ENCODE results near the gene CACNA1S. TPM values are rescaled to one million over a fixed set of nuclear protein-coding genes. Genes with fewer than 3 reads are reported as not detected.

CACNA1S gene
- polyA plus RNA-seq, 1 of the 3 experiments (the other 2 are of a cell fraction) = not detected

DNA sequence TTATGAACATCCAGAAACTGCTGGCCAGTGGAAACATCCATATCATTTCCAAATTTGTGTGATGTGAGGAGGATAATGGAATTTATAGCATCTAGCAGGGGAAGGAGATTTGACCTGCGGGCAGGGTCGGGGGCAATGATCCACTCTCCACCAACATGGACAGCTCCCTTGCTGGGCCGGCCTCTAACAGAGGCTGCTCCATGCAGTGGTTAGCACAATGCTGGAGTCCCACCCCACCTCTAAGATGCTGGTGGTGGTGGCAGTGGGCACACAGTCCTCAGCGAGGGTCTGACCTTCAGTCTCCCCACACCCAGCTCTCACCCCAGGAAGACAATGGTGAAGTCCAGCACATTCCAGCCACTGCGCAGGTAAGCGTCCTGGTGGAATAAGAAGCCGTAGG lies 18.7 kb downstream of the CACNA1S start:
- DNase-seq = no peak
- no peaks in the 10 kb centered on the region for H3K79me2 ChIP-seq (ENCODE audit: insufficient read depth)
- H3K27me3 ChIP-seq (ENCODE audit: insufficient read depth) = peaks cover 22% of the 10 kb centered on the region
- no peak overlapping the region for H3K4me3 ChIP-seq (ENCODE audit: low read depth in 2 of 2, low read length in 1 of 2)
- no peaks in the 10 kb centered on the region for H3K9me2 ChIP-seq
- H4K20me1 ChIP-seq (ENCODE audit: insufficient read depth) = no peaks in the 10 kb centered on the region
- H3K36me3 ChIP-seq (replicated peaks in 1 of 2; ENCODE audit: control insufficient read depth in 1 of 2, insufficient read depth in 2 of 2, low read length in 1 of 2) = no peaks in the 10 kb centered on the region
- no peak overlapping the region for H3K9ac ChIP-seq
- H2AFZ ChIP-seq (ENCODE audit: low read depth) = no peak overlapping the region
- ChIA-PET CTCF (no interaction called here), POLR2A (no interaction called here)
- 78% methylated on average over 7 of the region's 7 CpGs for WGBS (ENCODE audit: low lambda C conversion rate)
- H3K9me3 ChIP-seq = no peaks in the 10 kb centered on the region
- H3F3A ChIP-seq (replicated peaks; ENCODE audit: insufficient read depth) = no peaks in the 10 kb centered on the region
- no peak overlapping the region for H3K27ac ChIP-seq (ENCODE audit: low read depth in 2 of 2, low read length in 1 of 2)
- no peak for TF ChIP-seq MEF2A (IDR thresholded peaks at IDR 0.05; ENCODE audit: borderline replicate concordance, low read depth)
- no peak overlapping the region for H3K4me2 ChIP-seq
- no peaks in the 10 kb centered on the region for H3K4me1 ChIP-seq (ENCODE audit: control insufficient read depth in 1 of 2, insufficient read depth in 2 of 2, low read depth in 1 of 2, low read length in 1 of 2)

DNA sequence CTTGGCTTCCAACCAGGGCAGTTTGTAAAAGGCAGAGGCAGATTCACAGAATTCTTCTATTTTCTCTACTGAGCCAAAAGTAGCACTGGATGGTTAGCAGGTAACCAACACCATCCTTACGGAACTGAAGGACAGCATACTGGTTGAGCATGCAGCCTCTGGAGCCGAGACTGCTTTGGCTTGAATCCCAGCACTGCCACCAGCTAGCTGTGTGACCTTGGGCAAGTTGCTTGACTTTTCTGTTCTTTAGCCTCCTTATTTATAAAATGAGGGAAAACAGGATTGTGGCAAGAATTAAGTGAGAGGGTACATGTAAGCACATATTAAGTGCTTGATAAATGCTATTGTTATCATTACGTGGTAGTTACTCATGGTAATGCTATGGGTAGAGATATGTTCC lies 19.5 kb downstream of the CACNA1S start:
- H4K20me1 ChIP-seq (ENCODE audit: insufficient read depth) = no peaks in the 10 kb centered on the region
- H3K79me2 ChIP-seq (ENCODE audit: insufficient read depth) = no peaks in the 10 kb centered on the region
- no peak overlapping the region for H3K27ac ChIP-seq (ENCODE audit: low read depth in 2 of 2, low read length in 1 of 2)
- no peak overlapping the region for H3K9ac ChIP-seq
- TF ChIP-seq RAD21 (IDR thresholded peaks at IDR 0.05; ENCODE audit: low read length) (no peak), EZH2phosphoT487 (IDR thresholded peaks at IDR 0.05; ENCODE audit: borderline replicate concordance, low read depth) (no peak), POLR2AphosphoS5 (IDR thresholded peaks at IDR 0.05; ENCODE audit: low read depth, low read length) (no peak), NFIC (IDR thresholded peaks at IDR 0.05; ENCODE audit: borderline replicate concordance) (no peak), TAF1 (IDR thresholded peaks at IDR 0.05; ENCODE audit: borderline replicate concordance, low read depth, low read length) (no peak), FOXJ3 (CRISPR knock-in tag; IDR thresholded peaks at IDR 0.05) (no peak), JUND (IDR thresholded peaks at IDR 0.05) (no peak), CHD2 (IDR thresholded peaks at IDR 0.05; ENCODE audit: low read length, partially characterized antibody) (no peak), RXRA (IDR thresholded peaks at IDR 0.05; ENCODE audit: borderline replicate concordance, low read depth) (no peak), MEF2A (IDR thresholded peaks at IDR 0.05; ENCODE audit: borderline replicate concordance, low read depth) (no peak), GATA2 (CRISPR knock-in tag; IDR thresholded peaks at IDR 0.05) (no peak), EP300 (IDR thresholded peaks at IDR 0.05; ENCODE audit: borderline replicate concordance in 1 of 2, low read depth in 1 of 2, low read length in 1 of 2) (no peak), TCF12 (IDR thresholded peaks at IDR 0.05) (no peak), SIN3A (IDR thresholded peaks at IDR 0.05; ENCODE audit: borderline replicate concordance, low read depth, low read length) (no peak), NRF1 (IDR thresholded peaks at IDR 0.05; ENCODE audit: low read depth, low read length) (no peak)
- TF ChIP-seq, protein P1, sequence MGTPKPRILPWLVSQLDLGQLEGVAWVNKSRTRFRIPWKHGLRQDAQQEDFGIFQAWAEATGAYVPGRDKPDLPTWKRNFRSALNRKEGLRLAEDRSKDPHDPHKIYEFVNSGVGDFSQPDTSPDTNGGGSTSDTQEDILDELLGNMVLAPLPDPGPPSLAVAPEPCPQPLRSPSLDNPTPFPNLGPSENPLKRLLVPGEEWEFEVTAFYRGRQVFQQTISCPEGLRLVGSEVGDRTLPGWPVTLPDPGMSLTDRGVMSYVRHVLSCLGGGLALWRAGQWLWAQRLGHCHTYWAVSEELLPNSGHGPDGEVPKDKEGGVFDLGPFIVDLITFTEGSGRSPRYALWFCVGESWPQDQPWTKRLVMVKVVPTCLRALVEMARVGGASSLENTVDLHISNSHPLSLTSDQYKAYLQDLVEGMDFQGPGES (IDR thresholded peaks at IDR 0.05; ENCODE audit: low read depth, low read length) = no peak
- TF ChIP-seq, protein P2, sequence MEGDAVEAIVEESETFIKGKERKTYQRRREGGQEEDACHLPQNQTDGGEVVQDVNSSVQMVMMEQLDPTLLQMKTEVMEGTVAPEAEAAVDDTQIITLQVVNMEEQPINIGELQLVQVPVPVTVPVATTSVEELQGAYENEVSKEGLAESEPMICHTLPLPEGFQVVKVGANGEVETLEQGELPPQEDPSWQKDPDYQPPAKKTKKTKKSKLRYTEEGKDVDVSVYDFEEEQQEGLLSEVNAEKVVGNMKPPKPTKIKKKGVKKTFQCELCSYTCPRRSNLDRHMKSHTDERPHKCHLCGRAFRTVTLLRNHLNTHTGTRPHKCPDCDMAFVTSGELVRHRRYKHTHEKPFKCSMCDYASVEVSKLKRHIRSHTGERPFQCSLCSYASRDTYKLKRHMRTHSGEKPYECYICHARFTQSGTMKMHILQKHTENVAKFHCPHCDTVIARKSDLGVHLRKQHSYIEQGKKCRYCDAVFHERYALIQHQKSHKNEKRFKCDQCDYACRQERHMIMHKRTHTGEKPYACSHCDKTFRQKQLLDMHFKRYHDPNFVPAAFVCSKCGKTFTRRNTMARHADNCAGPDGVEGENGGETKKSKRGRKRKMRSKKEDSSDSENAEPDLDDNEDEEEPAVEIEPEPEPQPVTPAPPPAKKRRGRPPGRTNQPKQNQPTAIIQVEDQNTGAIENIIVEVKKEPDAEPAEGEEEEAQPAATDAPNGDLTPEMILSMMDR (IDR thresholded peaks at IDR 0.05) = no peak
- TF ChIP-seq, protein P3, sequence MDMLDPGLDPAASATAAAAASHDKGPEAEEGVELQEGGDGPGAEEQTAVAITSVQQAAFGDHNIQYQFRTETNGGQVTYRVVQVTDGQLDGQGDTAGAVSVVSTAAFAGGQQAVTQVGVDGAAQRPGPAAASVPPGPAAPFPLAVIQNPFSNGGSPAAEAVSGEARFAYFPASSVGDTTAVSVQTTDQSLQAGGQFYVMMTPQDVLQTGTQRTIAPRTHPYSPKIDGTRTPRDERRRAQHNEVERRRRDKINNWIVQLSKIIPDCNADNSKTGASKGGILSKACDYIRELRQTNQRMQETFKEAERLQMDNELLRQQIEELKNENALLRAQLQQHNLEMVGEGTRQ (IDR thresholded peaks at IDR 0.05; ENCODE audit: borderline replicate concordance, low read depth, low read length) = no peak
- TF ChIP-seq, protein P4, sequence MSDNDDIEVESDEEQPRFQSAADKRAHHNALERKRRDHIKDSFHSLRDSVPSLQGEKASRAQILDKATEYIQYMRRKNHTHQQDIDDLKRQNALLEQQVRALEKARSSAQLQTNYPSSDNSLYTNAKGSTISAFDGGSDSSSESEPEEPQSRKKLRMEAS (IDR thresholded peaks at IDR 0.05; ENCODE audit: low read depth) = no peak
- TF ChIP-seq, protein P5, sequence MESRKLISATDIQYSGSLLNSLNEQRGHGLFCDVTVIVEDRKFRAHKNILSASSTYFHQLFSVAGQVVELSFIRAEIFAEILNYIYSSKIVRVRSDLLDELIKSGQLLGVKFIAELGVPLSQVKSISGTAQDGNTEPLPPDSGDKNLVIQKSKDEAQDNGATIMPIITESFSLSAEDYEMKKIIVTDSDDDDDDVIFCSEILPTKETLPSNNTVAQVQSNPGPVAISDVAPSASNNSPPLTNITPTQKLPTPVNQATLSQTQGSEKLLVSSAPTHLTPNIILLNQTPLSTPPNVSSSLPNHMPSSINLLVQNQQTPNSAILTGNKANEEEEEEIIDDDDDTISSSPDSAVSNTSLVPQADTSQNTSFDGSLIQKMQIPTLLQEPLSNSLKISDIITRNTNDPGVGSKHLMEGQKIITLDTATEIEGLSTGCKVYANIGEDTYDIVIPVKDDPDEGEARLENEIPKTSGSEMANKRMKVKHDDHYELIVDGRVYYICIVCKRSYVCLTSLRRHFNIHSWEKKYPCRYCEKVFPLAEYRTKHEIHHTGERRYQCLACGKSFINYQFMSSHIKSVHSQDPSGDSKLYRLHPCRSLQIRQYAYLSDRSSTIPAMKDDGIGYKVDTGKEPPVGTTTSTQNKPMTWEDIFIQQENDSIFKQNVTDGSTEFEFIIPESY (IDR thresholded peaks at IDR 0.05; ENCODE audit: borderline replicate concordance, low read depth) = no peak
- no peaks in the 10 kb centered on the region for H3K9me3 ChIP-seq
- no peaks in the 10 kb centered on the region for H3K4me1 ChIP-seq (ENCODE audit: control insufficient read depth in 1 of 2, insufficient read depth in 2 of 2, low read depth in 1 of 2, low read length in 1 of 2)
- no peaks in the 10 kb centered on the region for H3K9me2 ChIP-seq
- DNase-seq = no peak
- peaks cover 18% of the 10 kb centered on the region for H3K27me3 ChIP-seq (ENCODE audit: insufficient read depth)
- POLR2A ChIA-PET = no interaction called here
- no peaks in the 10 kb centered on the region for H3F3A ChIP-seq (replicated peaks; ENCODE audit: insufficient read depth)
- no peak overlapping the region for H2AFZ ChIP-seq (ENCODE audit: low read depth)
- no peak overlapping the region for H3K4me2 ChIP-seq
- H3K36me3 ChIP-seq (replicated peaks in 1 of 2; ENCODE audit: control insufficient read depth in 1 of 2, insufficient read depth in 2 of 2, low read length in 1 of 2) = no peaks in the 10 kb centered on the region
- WGBS (ENCODE audit: low lambda C conversion rate) = 38% methylated on average over 3 of the region's 3 CpGs
- H3K4me3 ChIP-seq (ENCODE audit: low read depth in 2 of 2, low read length in 1 of 2) = no peak overlapping the region
- CTCF ChIA-PET = no interaction called here

Data from SK-N-SH (cell line).